ENCODE data around the gene KRT31.
"Not testable (repeated sequence)": the region's sequence is repeated elsewhere in the genome, so short reads cannot be mapped to it uniquely, and the experiment has no call there.

Gene KRT31

DNA sequence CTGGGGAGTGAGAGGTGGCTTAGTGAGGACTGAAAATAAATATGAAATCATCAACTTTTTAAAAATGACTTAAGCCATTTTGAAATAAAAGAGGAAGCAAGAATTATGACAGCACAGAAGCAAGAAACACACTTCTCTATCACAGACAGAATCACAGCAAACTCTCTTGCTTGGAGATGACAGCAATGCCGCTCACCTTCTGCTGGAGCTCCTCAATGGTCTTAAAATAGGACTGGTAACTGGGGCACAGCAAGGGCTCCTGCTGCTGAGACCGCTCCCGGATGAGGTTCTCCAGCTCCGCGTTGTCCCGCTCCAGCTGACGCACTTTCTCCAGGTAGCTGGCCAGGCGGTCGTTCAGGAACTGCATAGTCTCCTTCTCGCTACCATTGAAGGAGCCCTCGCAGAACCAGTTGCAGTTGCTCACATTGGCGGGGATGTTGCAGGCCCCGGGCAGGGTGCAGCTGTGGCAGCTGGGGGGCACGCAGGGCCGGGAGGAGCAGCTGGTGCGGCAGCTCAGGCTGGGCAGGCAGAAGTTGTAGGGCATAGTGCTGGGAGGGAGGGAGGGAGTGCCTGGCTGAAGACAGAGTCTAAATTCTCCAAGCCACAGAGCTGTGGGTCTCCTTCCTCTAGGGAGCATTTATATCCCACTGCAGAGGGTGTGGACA, at the start of gene KRT31:
Gene KRT31, minus strand, starts transcription at position 613 of the 665 bp plus-strand sequence. Its CDS starts 69 bp downstream, at position 544.
- no peak for DNase-seq (ENCODE audit: low read depth in 2 of 2)

DNA sequence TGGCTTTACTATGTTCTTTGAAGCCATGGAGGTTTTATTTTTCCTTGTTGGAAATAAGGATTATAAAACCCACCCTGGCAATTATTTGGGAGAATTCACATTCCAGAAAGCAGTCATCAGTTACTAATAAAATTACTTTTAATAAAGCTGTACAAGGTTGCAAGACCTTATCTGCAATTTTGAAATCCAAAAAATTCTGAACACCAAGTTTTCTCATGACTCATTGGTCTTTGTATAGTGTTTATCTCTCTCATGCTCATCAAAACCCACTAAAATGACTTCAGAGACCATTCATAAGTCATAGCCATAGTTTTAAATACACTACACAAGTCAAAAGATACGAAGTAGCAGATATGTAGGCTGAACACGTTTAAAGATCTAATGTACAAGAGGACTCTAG, 49.4 kb upstream of the KRT31 start:
- DNase-seq (ENCODE audit: low read depth in 2 of 2): no peak

DNA sequence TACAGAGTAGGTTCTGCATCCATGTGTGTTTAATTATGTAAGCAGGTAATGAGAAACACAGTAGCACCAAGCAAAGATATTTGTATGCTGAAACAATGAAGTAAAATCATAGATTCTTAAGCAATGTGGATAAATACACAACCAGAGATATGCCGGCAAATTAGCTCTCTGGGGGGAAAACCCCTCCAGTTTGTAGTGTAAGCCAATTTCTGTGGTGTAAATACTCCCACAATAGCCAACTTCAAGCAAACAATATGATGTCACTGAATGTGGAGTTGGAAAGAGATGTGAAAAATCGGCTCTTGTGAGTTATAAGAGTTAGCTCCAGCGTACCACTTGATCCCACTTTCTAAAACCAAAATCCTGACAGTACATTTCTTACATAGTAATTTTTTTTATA, 47.2 kb upstream of the KRT31 start:
- DNase-seq (ENCODE audit: low read depth in 2 of 2): no peak

DNA sequence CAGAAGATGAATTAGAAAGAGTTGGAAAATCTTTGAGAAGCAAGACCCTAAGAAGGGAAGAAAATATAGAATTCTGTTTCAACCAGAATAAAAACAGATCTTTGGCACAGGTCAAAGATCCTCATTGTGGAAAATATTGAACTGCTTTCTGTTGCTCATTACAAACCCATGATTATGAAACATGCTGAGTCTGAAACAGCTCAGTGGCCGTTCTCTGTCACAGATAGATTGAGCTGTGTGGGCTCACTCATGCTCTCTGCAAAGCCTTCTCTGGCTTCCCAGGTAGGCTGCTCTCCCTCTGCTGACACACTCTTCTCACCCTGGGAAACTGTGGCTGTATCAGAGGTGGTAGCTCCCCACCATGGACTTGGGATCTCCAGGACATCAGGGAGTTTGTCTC, 46.8 kb upstream of the KRT31 start:
- no peak for DNase-seq (ENCODE audit: low read depth in 2 of 2)

DNA sequence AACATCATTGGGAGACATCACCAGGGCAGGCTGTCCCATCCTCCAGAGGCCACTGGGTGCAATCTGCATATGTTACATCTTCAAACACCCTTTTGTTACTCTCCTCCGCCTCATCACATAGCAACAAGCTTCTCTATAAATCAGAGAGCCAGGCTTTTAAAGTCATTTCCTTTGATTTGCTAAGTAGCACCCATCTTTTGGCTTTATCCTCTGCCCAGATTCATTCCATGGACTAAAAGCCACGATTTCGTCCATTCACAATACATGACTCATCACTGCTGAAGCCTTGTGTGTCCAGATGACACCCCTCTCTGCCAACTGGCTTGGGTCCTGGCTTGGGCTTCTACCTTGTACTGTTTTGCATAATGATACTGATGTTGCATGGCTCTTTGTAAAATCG, 45.3 kb upstream of the KRT31 start:
- no peak for DNase-seq (ENCODE audit: low read depth in 2 of 2)

DNA sequence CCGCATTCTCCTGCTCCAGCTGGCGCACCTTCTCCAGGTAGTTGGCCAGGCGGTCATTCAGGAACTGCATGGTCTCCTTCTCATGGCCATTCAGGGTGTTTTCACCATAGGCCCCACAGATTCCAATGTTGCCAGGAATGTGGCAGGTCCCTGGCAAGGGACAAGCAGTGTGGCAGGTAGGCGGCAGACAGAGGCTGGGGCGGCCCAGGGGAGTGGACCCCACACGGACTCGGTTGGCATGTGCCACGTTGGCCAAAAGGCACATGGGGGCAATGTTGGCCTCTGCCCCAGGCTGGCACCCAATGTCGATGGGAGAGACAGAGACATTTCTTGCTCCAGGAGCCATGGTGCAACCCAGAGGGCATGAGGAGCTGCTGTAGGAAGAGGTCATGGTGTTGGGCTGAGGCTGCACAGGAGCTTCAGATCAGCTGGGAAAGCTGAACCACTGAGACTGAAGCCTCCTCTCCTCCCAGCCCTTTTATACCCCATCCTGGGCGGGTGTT, 43.2 kb upstream of the KRT31 start, which contains the start of gene KRT38:
Gene KRT38, minus strand, starts transcription at position 453 of the 503 bp plus-strand sequence. Its CDS starts 62 bp downstream, at position 391.
- DNase-seq (ENCODE audit: low read depth in 2 of 2): no peak

DNA sequence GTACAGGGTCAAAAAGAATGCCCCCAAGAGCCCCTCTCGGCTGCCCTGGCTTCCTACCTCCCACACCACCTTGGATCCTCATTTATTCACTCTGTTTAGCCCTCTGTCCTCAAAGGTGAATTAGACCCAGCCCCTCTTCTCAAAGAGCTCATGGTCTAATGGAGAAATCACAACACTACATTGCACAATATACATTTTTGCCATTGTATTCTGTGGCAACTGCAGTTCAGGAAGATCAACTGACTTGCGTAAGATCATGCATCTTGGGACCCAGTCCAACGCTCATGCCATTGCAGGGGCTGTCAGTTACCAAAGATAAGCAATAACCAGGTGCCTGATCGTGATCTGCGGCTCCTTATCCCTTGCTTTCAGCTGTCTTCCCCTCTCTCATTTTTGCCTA, 42.0 kb upstream of the KRT31 start:
- DNase-seq (ENCODE audit: low read depth in 2 of 2): no peak

DNA sequence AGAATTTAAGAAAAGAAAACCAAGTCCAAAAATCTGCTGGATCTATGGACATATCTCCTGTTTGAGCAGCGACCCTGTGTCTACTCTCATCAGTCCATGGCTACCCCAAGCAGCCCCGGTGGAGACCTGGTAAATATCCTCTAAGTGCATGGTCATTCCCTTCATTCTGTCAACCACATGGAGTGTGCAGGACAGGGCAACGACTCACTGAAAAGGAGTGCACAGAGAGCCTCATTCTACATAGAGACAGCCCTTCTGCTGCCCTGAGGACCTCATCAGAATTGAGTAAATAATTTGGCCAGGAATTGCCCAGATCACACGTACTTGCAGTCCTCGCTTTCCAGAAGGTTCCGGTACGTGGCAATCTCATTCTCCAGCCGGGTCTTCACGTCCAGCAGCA, 40.4 kb upstream of the KRT31 start:
- no peak for DNase-seq (ENCODE audit: low read depth in 2 of 2)

DNA sequence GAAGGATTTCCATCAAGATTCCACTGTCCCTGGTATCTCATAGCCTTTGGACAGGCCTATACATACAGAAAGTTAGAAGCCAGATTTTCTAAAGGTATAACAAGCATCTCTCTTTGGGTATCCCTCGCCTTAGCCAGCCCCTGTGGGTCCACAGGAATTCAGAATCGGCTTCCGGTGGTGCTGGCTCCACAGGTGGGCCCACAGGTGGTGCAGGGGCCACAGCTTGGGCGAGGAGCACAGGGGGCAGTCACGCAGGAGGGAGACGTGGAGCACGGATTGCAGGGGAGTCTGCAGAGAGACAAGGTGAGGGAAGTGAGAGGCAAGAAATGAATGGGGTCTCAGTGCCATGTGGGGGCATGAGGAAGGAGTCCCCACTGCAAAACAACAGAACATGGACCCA, 39.8 kb upstream of the KRT31 start:
- DNase-seq (ENCODE audit: low read depth in 2 of 2): no peak

DNA sequence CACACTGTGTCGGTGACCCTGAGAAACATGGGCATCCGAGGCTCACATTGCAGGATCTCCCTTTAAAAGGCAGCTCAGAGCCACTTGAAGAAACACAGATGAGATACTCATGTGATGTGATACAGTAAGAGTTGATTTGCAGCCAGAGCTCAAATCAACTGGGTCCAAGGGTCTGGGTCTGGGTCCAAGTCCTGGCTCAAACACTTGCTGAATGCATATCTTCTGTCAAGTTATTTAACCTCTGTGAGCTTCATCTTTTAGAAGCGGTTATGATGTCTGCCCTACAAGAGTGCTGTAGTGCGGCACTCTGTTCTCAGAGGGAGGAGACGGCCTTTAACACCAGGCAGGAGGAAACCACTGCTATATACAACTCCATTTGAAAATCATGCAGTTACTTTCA, 37.0 kb upstream of the KRT31 start:
- DNase-seq (ENCODE audit: low read depth in 2 of 2): no peak

DNA sequence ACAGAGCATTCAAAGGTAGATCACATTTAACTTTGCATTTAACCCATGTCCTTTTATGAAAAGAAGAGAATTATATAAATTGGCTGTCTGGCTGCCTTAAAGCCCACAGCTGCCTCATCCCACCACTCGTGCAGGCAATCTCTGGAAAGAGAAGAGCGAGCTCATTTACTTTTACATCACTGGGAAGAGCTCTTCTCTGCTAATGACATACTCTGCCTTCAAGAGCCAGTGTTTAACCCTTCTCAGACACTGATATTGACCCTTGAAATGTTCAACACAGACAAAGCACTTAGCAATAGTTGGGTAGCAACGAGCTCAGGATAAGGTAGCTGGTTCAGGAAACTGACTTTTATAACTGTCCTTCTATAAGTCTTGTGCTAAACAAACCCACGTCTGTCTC, 36.6 kb upstream of the KRT31 start:
- DNase-seq (ENCODE audit: low read depth in 2 of 2): no peak

DNA sequence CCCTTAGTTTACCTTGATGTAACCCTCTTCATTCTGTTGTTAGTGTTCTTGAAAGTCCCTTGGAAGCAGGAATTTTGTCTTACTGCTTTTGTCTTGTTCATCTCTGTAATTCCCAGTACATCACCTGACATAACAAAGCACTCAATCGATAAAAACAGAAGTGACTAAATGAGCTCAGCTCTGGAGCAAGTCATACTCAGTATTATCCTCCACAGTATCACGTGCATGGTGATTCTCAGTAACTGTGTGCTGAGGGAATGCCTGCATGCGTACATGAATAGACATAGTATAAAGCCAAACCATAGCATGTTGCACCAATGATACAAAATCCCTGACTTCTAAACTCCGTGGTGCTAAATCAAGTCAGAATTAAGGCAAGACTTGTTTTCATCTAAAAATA, 36.2 kb upstream of the KRT31 start:
- DNase-seq (ENCODE audit: low read depth in 2 of 2): no peak

DNA sequence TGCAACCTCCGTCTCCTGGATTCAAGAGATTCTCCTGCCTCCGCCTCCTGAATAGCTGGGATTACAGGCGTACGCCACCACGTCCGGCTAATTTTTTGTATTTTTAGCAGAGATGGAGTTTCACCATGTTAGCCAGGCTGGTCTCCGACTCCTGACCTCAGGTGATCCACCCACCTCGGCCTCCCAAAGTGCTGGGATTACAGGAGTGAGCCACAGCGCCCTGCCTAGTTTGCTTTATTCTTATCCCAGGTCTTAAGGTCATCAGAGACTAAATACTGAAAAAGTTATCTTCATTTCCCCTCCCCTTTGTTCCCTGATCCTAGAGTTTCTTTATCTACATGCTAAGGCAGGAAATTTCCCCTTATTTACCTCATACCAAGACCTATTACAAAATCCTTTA, 33.0 kb upstream of the KRT31 start:
- DNase-seq (ENCODE audit: low read depth in 2 of 2): not testable (repeated sequence)

DNA sequence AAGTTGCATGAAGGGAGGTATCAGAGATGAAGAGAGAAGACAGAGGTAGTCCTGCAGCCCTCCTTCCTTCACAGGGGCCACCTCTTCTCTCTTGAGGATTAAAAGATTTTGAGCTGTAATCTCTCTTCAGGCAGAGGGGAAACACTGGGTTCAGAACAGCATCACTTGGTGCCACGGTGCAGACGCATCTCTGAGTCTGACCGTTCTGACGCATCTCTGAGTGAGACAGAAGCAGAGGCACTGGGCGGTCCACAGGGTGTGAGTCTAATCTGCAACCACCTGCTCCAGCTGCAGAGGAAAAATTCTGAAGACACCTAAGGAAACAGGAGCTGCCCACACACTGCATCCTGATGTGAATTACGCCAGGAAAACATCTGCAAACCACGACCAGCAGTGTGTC, 32.3 kb upstream of the KRT31 start:
- no peak for DNase-seq (ENCODE audit: low read depth in 2 of 2)

DNA sequence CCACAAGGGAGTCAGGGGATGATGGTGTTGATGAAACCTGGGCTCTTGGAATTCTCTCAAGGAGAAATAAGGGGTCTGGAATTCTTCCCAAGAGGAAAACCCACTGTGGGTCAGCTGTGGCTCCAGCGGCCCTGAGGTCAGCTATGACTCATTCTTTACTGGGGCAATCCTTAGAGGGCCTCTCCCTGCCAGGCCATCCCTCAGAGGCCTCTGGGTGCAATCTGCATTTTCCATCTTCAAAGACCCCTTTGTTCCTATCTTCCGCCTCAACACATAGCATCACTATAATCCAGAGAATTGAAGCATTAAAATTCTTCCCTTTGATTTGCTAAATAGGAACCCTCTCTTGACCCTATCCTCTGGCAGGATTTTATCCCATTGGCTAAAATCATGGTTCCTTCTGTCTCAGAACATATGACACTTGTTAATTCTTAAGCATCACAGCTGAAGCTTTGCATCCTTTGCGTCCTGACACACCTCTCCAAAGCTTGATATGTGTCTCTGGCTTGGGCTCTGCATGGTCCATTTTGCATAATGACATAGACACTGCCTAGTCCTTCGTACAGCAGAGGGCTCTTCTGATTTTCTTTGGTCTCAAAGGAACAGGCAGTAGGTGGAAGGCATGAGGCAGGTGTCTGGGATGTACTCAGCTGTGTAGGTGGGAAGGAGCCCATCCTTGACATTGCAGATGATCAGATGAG, 31.3 kb upstream of the KRT31 start:
- no peak for DNase-seq (ENCODE audit: low read depth in 2 of 2)

DNA sequence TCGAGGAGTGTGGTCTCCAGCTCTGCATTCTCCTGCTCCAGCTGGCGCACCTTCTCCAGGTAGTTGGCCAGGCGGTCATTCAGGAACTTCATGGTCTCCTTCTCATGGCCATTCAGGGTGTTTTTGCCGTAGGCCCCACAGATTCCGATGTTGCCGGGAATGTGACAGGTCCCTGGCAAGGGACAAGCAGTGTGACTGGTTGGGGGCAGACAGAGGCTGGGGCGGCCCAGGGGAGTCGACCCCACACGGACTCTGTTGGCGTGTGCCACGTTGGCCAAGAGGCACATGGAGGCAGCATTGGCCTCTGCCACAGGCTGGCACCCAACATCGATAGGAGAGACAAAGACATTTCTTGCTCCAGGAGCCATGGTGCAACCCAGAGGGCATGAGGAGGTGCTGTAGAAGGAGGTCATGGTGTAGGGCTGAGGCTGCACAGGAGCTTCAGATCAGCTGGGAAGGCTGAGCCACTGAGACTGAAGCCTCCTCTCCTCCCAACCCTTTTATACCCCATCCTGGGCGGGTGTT, 26.8 kb upstream of the KRT31 start, which contains the start of gene KRT37:
Gene KRT37, minus strand, starts transcription at position 475 of the 525 bp plus-strand sequence. Its CDS starts 62 bp downstream, at position 413.
- DNase-seq (ENCODE audit: low read depth in 2 of 2): no peak

DNA sequence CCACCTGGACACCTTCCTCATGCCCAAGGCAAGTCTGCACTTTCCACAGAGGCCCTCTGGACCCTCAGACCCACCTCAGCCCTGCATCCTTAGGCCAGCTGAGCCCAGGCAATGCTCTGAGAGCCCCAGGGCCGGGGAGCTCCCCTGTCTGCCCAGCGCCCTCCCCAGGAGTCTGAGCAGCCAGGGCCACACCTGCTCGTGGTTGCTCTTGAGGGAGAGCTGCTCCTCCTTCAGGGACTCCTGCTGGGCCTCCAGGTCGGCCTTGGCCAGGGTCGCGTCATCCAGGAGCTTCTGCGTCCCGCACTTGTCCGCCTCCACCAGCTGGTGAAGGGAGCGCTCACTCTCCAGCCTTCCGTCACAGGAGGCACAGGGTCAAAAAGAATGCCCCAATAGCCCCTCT, 25.2 kb upstream of the KRT31 start:
- DNase-seq (ENCODE audit: low read depth in 2 of 2): not testable (repeated sequence)

DNA sequence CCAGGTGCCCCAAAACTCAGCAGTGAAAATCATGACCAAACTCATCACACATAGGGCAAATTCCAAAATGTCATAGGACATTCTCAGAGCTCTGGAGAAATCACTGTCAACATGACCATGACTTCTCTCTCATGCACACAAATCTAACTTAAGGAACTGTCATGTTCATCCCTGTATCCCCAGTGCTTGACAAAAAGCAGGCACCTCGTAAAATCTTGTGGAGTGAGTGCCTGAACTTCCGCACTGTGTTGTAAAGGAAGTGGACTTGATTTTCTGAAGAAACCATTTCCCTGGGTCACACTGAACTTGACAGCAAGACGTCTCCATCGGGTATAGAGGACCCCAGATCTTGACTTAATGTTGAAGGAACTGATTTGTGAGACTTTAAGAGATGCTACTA, 24.2 kb upstream of the KRT31 start:
- DNase-seq (ENCODE audit: low read depth in 2 of 2): no peak

DNA sequence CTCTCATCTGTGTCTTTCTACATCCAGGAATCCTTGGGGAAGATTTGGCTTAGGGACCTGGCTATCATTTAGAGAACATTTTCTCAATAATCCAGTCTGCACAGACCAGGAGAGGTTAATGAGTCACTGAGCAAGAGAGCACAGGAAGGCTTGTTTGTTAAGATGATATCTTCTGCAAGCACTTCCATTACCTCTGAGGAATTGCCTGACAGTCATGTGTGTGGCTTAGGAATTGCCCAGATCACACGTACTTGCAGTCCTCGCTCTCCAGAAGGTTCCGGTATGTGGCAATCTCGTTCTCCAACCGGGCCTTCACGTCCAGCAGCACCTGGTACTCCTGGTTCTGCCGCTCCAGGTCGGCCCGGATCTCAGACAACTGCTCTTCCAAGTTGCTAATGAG, 23.7 kb upstream of the KRT31 start:
- DNase-seq (ENCODE audit: low read depth in 2 of 2): no peak

DNA sequence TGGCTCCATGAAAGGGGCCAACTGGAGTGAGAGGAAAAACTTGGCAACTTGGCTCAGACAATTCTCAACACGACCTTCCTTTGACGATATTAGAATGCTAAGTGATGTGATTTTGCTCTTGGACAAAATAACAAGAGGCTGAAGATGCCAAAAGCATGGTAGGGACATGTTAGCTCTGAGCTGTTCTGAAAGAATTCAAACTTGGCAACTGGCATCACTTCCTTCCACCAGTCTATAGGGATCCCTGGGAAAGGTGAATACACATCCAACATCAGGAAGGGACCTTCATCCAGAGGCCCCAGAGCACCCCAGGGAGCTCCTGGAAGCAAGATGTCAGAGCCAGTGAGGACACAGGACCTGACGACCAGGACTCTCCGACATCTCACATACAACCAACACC, 22.7 kb upstream of the KRT31 start:
- DNase-seq (ENCODE audit: low read depth in 2 of 2): no peak

DNA sequence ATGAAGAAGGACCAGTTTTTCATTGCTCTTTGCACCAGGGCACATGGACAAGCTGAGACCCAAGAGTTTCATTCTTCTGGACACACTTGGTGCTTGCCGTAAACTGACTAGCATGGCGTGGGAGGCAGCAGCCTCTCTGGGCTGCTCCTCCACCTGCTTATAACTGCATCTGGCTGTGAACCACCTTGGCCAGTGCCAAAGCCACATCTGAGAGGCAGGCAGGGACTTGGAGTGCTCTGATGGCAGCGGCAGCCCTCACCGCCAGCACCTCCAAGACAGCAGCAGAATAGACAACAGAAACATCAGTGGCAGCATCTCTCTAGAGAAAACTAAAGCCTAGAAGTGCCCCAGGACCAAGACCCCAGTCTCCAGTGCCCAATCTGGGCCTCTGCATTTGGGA, 22.3 kb upstream of the KRT31 start:
- no peak for DNase-seq (ENCODE audit: low read depth in 2 of 2)

DNA sequence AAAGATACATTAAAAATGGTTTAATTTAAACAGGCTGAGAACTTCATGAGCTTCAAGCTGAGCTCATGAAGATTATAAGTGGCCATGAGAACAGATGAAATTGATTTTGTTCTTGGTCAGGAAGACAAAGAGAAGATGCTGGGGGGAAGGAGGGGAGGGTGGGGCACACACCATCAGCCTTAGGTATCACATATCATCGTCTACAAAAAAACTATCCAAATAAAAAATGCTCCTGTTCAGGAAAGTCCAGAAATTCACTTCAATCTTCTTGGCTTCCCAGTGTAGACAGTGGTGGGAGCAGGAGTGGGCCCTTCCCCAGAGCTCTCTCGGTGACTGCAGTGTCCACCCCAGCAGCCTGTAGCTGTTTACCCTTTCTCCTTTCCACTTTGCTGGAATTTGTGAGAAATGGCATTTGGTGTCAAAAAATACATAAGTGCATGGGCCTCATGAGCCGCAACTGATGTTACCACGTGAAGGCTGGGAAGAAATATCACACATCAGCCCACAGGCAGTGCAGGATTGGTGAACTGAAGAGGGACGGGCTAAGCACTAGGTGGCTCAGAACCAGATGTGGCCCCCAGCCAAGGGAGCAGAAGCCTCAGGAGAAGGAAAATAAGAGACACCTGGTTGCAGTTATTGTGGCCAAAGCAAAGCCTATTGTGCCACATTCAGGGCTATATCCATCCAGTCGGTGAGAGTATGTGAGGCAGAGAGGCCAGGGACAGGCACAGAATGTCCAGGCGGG, 20.9 kb upstream of the KRT31 start:
- no peak for DNase-seq (ENCODE audit: low read depth in 2 of 2)

All from stimulated activated CD8-positive, alpha-beta memory T cell treated with anti-CD3 and anti-CD28 coated beads, Interleukin-2, amount 100 ng/mL, for 48 hours (primary cell).